Measurements from ENCODE around the gene SNX4.

GRCh38 chr3:125480656-125481374 is 39.2 kb downstream of the SNX4 start:
- no peak for TF ChIP-seq CTCF (IDR thresholded peaks at IDR 0.05)
- no peak for TF ChIP-seq POLR2A (IDR thresholded peaks at IDR 0.05)

Measured in testis (tissue), 2 donors.